Kidney (tissue), 14 donors: Measurements from ENCODE around the gene LY6G6F. TPM values are rescaled to one million over a fixed set of nuclear protein-coding genes. Genes with fewer than 3 reads are reported as not detected.
A peak's percentile ranks its signal among the peaks of the same experiment; 100 is the strongest.

Experiments
- DNase-seq, 5 donors: peaks; one replicate each; pipeline ENCODE4 v3.0.0-alpha.2; 2013 to 2020
- FAIRE-seq: peaks from 2 replicates; lab custom pipeline; 2012; peaks lifted over from hg19 to GRCh38; lab: Jason Lieb, UNC
- H3K27ac ChIP-seq, 2 donors: one replicate each; pipeline ENCODE4 v1.7.0; 2013; ENCODE audit warnings: low read depth in 2 of 2, low read length in 2 of 2, inconsistent platforms in 1 of 2
- H3K27me3 ChIP-seq: one replicate; pipeline ENCODE4 v1.7.1; 2013; ENCODE audit warnings: low read length, inconsistent platforms; ENCODE audit not compliant: control insufficient read depth, insufficient read depth
- H3K36me3 ChIP-seq, 3 donors: one replicate each; pipeline versions ENCODE4 v1.7.0 to v1.7.1; 2013; ENCODE audit warnings: low read length in 3 of 3, control low read depth in 1 of 3, inconsistent platforms in 1 of 3; ENCODE audit not compliant: insufficient read depth in 3 of 3, control insufficient read depth in 2 of 3
- H3K4me1 ChIP-seq, 3 donors: one replicate each; pipeline versions ENCODE4 v1.7.0 to v1.7.1; 2013; ENCODE audit warnings: low read length in 3 of 3, inconsistent platforms in 1 of 3, low read depth in 1 of 3; ENCODE audit not compliant: control insufficient read depth in 2 of 3, insufficient read depth in 2 of 3
- H3K4me3 ChIP-seq, 3 donors: one replicate each; pipeline versions ENCODE4 v1.7.0 to v1.8.1; 2013; ENCODE audit warnings: low read length in 3 of 3, control low read depth in 1 of 3, inconsistent platforms in 1 of 3
- H3K9ac ChIP-seq, 3 donors: one replicate each; pipeline versions ENCODE4 v1.7.0 to v1.7.1; 2013; ENCODE audit warnings: low read length in 3 of 3, control low read depth in 1 of 3, inconsistent platforms in 1 of 3
- H3K9me3 ChIP-seq, 3 donors: one replicate each; pipeline versions ENCODE4 v1.7.0 to v1.7.1; 2013; ENCODE audit warnings: low read length in 3 of 3, control low read depth in 1 of 3, inconsistent platforms in 1 of 3; ENCODE audit not compliant: control insufficient read depth in 2 of 3, insufficient read depth in 1 of 3
- CTCF ChIP-seq: IDR thresholded peaks from 3 replicates; pipeline ENCODE4 v1.5.1; 2012; ENCODE audit warnings: mild to moderate bottlenecking, moderate library complexity, borderline replicate concordance; ENCODE audit not compliant: insufficient read depth; ENCODE audit errors: extremely low read depth
- intact Hi-C: fragments of 100-400 bp; cut with DNase I; formaldehyde crosslinking; loops from one replicate; pipeline ENCODE4 v1.11.1; 2022
- polyA plus RNA-seq: library from polyadenylated mRNA; stranded (reverse); fragments of 350-450 nt; fragmentation: Illumina TruSeq; extraction: RNeasy Lipid Tissue Mini Kit (QIAGEN cat#74804); gene quantifications from one replicate; pipeline ENCODE4 v1.2.3, GENCODE V29; 2014; ENCODE audit warnings: low read depth, low replicate concordance; ENCODE audit not compliant: insufficient read depth
- total RNA-seq: library from RNA; stranded (reverse); fragmentation: NEBNext Ultra II Directional; extraction: Animal tissue kit (Norgen Biotek cat#: 25700); gene quantifications from one replicate; pipeline ENCODE4 v1.2.1, GENCODE V29; 2021
- donor health status: control.
- donor health status: control.
- donor health status: control.
- donor health status: control.
- donor health status: control.
- donor health status: DM: yes; HTN: yes; CAD: no.
- donor health status: Normal renal cell carcinoma (clear cell type).

The LY6G6F gene
- total and polyA plus RNA-seq, 2 donors from 2014 or later = not detected

DNA sequence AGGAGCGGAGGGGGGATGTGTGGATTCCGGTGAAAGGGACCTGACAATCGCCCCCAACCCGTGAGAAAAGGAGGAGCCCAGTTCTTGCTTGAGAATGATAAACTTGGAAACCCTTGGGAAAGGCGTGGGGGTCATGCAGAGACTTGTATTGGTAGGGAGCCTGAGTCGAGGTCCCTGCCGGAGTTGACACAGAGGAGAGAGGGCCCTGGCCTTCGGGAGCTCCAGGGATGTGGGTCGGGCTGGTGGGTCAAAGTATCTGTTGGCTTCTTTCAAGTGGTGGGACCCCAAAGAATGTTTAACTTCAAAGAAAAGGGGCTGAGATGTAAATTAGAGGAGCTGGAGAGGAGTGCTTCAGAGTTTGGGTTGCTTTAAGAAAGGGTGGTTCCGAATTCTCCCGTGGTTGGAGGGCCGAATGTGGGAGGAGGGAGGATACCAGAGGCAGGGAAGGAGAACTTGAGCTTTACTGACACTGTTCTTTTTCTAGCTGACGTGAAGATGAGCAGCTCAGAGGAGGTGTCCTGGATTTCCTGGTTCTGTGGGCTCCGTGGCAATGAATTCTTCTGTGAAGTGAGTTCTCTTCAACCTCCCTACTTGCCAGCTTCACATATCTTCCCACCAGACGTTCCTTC lies 40.2 kb upstream of the LY6G6F start:
- Histone ChIP-seq H3K27ac (peak overlapping the region; percentile 85 to 88), H3K4me1 (peaks cover 2 to 30% (median 24%) of the 10 kb centered on the region in 3 donors), H3K4me3 (peak overlapping the region; percentile 75 to 94 (median 89)), H3K9ac (peak overlapping the region; percentile 30 to 92 (median 73)), H3K27me3 (no peaks in the 10 kb centered on the region), H3K36me3 (peaks cover 17 to 40% (median 39%) of the 10 kb centered on the region in 3 donors), H3K9me3 (no peaks in the 10 kb centered on the region)
- TF ChIP-seq CTCF = no peak
- FAIRE-seq = no peak
- DNase-seq = no peak
- intact Hi-C loops = no loop called here

- H3K27me3 ChIP-seq = no peaks in the 10 kb centered on the region
- no peak within 1 kb of the TSS for H3K9ac ChIP-seq
- no peaks in the 10 kb centered on the region for H3K9me3 ChIP-seq
- H3K4me1 ChIP-seq = peaks cover 2 to 6% (median 6%) of the 10 kb centered on the region in 3 donors
- no peak for TF ChIP-seq CTCF
- peaks cover 17 to 45% (median 39%) of the 10 kb centered on the region in 3 donors for H3K36me3 ChIP-seq
- DNase-seq = no peak
- intact Hi-C loops = no loop called here
- FAIRE-seq = no peak
- H3K4me3 ChIP-seq = no peak within 1 kb of the TSS
- no peak within 1 kb of the TSS for H3K27ac ChIP-seq
Measured at GRCh38 chr6:31669676-31670075, 37.0 kb upstream of the LY6G6F start, which contains the start of gene LY6G5B. LY6G5B (plus strand) TSS chr6:31669976; CDS start chr6:31670951, 975 bp downstream.

DNA sequence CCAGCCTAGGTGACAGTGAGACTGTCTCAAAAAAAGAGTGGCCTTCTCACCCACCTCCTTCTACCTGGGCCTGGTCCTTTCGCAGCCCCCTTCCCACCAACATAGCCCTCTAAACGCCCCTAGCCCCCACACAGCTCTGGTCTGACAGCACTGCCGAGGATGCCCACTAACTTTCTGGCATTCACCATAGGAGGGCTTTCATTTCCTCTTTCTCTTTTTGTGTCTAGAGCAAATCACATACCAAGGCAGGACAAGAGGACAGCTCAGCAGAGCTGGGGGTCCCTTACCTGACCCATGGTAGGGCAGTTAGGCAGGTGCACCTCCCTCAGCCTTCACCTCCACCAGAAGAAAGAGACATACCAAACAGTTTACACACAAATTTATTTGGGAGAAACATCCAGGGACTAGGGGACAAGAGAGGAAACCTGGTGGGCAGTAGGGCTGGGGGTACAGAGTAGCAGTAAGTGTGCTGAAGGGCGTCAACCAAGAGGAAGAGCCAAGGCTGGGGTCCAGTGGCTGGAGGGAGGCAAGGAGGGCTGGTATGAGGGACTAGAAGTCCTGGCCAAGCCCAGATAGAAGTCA lies 30.3 kb upstream of the LY6G6F start:
- Histone ChIP-seq H3K9ac (no peak overlapping the region), H3K4me3 (no peak overlapping the region), H3K36me3 (peaks cover 0 to 10% (median 0%) of the 10 kb centered on the region in 3 donors), H3K4me1 (peaks cover 0 to 6% (median 3%) of the 10 kb centered on the region in 3 donors), H3K9me3 (no peaks in the 10 kb centered on the region), H3K27me3 (no peaks in the 10 kb centered on the region), H3K27ac (no peak overlapping the region)
- FAIRE-seq (no peak), DNase-seq (no peak)
- TF ChIP-seq CTCF = no peak
- intact Hi-C loops = no loop called here
